IMR-90 (cell line): ENCODE measurements around the gene TAF1B. TPM values are rescaled to one million over a fixed set of nuclear protein-coding genes. Genes with fewer than 3 reads are reported as not detected.

Source experiments
- ATAC-seq: fragments of 200-7000 bp; cut with Tn5 transposase; 2 replicates; pipeline ENCODE4 v1.9.1; 2020; ENCODE audit warnings: low read depth, mild to moderate bottlenecking, moderate library complexity
- BruUV-seq: library from RNA; stranded (reverse); fragments of 400-500 nt; replicated peaks from 2 replicates; lab custom pipeline; 2021; lab: Mats Ljungman, UMichigan
- CTCF ChIA-PET: fragments of 300-600 bp; formaldehyde crosslinking; extraction: SDS; loops from one replicate; lab custom pipeline; 2021; ENCODE audit warnings: antibody characterized with exemption; lab: Yijun Ruan, JAX
- POLR2A ChIA-PET: fragments of 300-600 bp; sonication (Branson Sonifier 250); formaldehyde crosslinking; loops from one replicate; lab custom pipeline; 2022; ENCODE audit warnings: antibody characterized with exemption; ENCODE audit not compliant: unreplicated experiment; lab: Charles Lee
- DNase-seq: peaks from one replicate; pipeline ENCODE4 v3.0.0; 2013
- H2AFZ ChIP-seq: replicated peaks from 2 replicates; pipeline ENCODE3; 2013; ENCODE audit warnings: low read length, mild to moderate bottlenecking; ENCODE audit not compliant: poor library complexity
- H2AK5ac ChIP-seq: 2 replicates; pipeline ENCODE4 v1.6.1; 2013; ENCODE audit warnings: low read depth, low read length, inconsistent platforms
- H2AK9ac ChIP-seq: replicated peaks from 2 replicates; pipeline ENCODE3; 2013; ENCODE audit warnings: mild to moderate bottlenecking, low read depth, low read length, moderate library complexity; ENCODE audit not compliant: poor library complexity
- H2BK120ac ChIP-seq: 2 replicates; pipeline ENCODE4 v1.6.1; 2013; ENCODE audit warnings: low read depth, low read length, inconsistent platforms
- H2BK15ac ChIP-seq: 3 replicates; pipeline ENCODE4 v1.6.1; 2013; ENCODE audit warnings: low read depth, low read length, inconsistent platforms
- H2BK20ac ChIP-seq: 2 replicates; pipeline ENCODE4 v1.6.1; 2013; ENCODE audit warnings: low read depth, mild to moderate bottlenecking, inconsistent platforms, low read length, moderate library complexity
- H2BK5ac ChIP-seq: 2 replicates; pipeline ENCODE4 v1.6.1; 2013; ENCODE audit warnings: mild to moderate bottlenecking, low read depth, low read length, inconsistent platforms; ENCODE audit not compliant: poor library complexity, severe bottlenecking
- H3K14ac ChIP-seq: replicated peaks from 2 replicates; pipeline ENCODE4 v1.6.1; 2013; ENCODE audit warnings: low read depth, low read length, inconsistent platforms
- H3K18ac ChIP-seq: 2 replicates; pipeline ENCODE4 v1.6.1; 2013; ENCODE audit warnings: low read depth, low read length, control low read depth
- H3K23ac ChIP-seq: 2 replicates; pipeline ENCODE4 v1.6.1; 2013; ENCODE audit warnings: low read depth, low read length, inconsistent platforms
- H3K27ac ChIP-seq: 2 replicates; pipeline ENCODE4 v1.5.1; 2013; ENCODE audit warnings: mild to moderate bottlenecking, control low read depth, low read length; ENCODE audit not compliant: insufficient read depth
- H3K27me3 ChIP-seq: 2 replicates; pipeline ENCODE4 v1.6.1; 2013; ENCODE audit warnings: low read length; ENCODE audit not compliant: control insufficient read depth, insufficient read depth
- H3K36me3 ChIP-seq: 2 replicates; pipeline ENCODE4 v1.6.1; 2013; ENCODE audit warnings: low read length, mixed read lengths; ENCODE audit not compliant: control insufficient read depth, insufficient read depth
- H3K4ac ChIP-seq: 2 replicates; pipeline ENCODE4 v1.6.1; 2013; ENCODE audit warnings: low read depth, low read length, inconsistent platforms
- H3K4me1 ChIP-seq: 2 replicates; pipeline ENCODE4 v1.6.1; 2013; ENCODE audit warnings: low read length, mixed read lengths; ENCODE audit not compliant: control insufficient read depth, insufficient read depth
- H3K4me2 ChIP-seq: 2 replicates; pipeline ENCODE4 v1.6.1; 2013; ENCODE audit warnings: low read depth, mild to moderate bottlenecking, control low read depth, low read length, moderate library complexity
- H3K4me3 ChIP-seq: 2 replicates; pipeline ENCODE4 v1.5.1; 2013; ENCODE audit warnings: low read depth, mild to moderate bottlenecking, control low read depth, low read length, moderate library complexity; ENCODE audit not compliant: insufficient read depth
- H3K56ac ChIP-seq: 2 replicates; pipeline ENCODE4 v1.6.1; 2013; ENCODE audit warnings: low read length, inconsistent platforms; ENCODE audit not compliant: insufficient read depth; ENCODE audit errors: extremely low read depth
- H3K79me1 ChIP-seq, 2 experiments: 2 replicates each; pipeline ENCODE4 v1.6.1; 2013; ENCODE audit warnings: low read length in 2 of 2, inconsistent platforms in 1 of 2, low read depth in 1 of 2
- H3K9ac ChIP-seq: 2 replicates; pipeline ENCODE4 v1.6.1; 2013; ENCODE audit warnings: low read depth, low read length, control low read depth
- H3K9me1 ChIP-seq: 2 replicates; pipeline ENCODE4 v1.6.1; 2013; ENCODE audit warnings: low read length, inconsistent platforms; ENCODE audit not compliant: insufficient read depth
- H3K9me3 ChIP-seq: 2 replicates; pipeline ENCODE4 v1.6.1; 2013; ENCODE audit warnings: low read length; ENCODE audit not compliant: control insufficient read depth, insufficient read depth
- H4K20me1 ChIP-seq: 2 replicates; pipeline ENCODE4 v1.6.1; 2013; ENCODE audit warnings: low read length, inconsistent platforms; ENCODE audit not compliant: insufficient read depth
- H4K5ac ChIP-seq: 2 replicates; pipeline ENCODE4 v1.6.1; 2013; ENCODE audit warnings: mild to moderate bottlenecking, low read depth, low read length, control low read depth
- H4K8ac ChIP-seq, 2 experiments: 2 replicates each; pipeline ENCODE4 v1.6.1; 2013; ENCODE audit warnings: low read depth in 2 of 2, low read length in 2 of 2, control low read depth in 1 of 2, inconsistent platforms in 1 of 2
- H4K91ac ChIP-seq: 2 replicates; pipeline ENCODE4 v1.6.1; 2013; ENCODE audit warnings: low read depth, low read length, inconsistent platforms; ENCODE audit not compliant: insufficient read depth
- CEBPB ChIP-seq: IDR thresholded peaks from 2 replicates; pipeline ENCODE4 v1.6.1; 2012; ENCODE audit warnings: low read depth, low read length, improper control_type of control experiment
- RFX5 ChIP-seq: IDR thresholded peaks from 2 replicates; pipeline ENCODE4 v1.8.0; 2012; ENCODE audit warnings: low read depth, mild to moderate bottlenecking, low read length, moderate library complexity
- WGBS, 2 experiments: methylation state at CpG; one replicate each; pipeline versions ENCODE4 v1.1.5 to v1.1.7; 2013; ENCODE audit warnings: missing lambda C conversion rate in 2 of 2; ENCODE audit not compliant: insufficient read length in 1 of 2; ENCODE audit errors: extremely low coverage in 2 of 2; 5-methylcytosine and 5-hydroxymethylcytosine counted together
- dilution Hi-C: fragments of 300-500 bp; cut with HindIII; formaldehyde crosslinking; loops from one replicate; pipeline ENCODE4 v1.14.3; 2018; ENCODE audit warnings: low sequenced_read_pairs; ENCODE audit not compliant: unreplicated experiment
- in situ Hi-C: fragments of 300-500 bp; cut with MboI; formaldehyde crosslinking; loops from 3 replicates; pipeline ENCODE4 v1.14.3; 2019; ENCODE audit warnings: low sequenced_read_pairs, inconsistent platforms, mixed read lengths
- intact Hi-C: fragments of 100-400 bp; cut with micrococcal nuclease; formaldehyde crosslinking; loops from 2 replicates; pipeline ENCODE4 v1.10.0; 2022
- polyA plus RNA-seq, 3 experiments: library from polyadenylated mRNA; depleted of rRNA; stranded (reverse); fragments of >200 nt; gene quantifications; 2 replicates each; pipeline ENCODE4 v1.2.3, GENCODE V29; 2012; ENCODE audit warnings: low replicate concordance in 1 of 3
- total RNA-seq: library from RNA; depleted of rRNA; stranded (reverse); fragments of >200 nt; gene quantifications from 2 replicates; pipeline ENCODE4 v1.2.3, GENCODE V29; 2012

The TAF1B gene
- total and polyA plus RNA-seq, 2 of the 4 experiments (the other 2 are of a cell fraction), result 8.4 to 19.9 TPM

DNA sequence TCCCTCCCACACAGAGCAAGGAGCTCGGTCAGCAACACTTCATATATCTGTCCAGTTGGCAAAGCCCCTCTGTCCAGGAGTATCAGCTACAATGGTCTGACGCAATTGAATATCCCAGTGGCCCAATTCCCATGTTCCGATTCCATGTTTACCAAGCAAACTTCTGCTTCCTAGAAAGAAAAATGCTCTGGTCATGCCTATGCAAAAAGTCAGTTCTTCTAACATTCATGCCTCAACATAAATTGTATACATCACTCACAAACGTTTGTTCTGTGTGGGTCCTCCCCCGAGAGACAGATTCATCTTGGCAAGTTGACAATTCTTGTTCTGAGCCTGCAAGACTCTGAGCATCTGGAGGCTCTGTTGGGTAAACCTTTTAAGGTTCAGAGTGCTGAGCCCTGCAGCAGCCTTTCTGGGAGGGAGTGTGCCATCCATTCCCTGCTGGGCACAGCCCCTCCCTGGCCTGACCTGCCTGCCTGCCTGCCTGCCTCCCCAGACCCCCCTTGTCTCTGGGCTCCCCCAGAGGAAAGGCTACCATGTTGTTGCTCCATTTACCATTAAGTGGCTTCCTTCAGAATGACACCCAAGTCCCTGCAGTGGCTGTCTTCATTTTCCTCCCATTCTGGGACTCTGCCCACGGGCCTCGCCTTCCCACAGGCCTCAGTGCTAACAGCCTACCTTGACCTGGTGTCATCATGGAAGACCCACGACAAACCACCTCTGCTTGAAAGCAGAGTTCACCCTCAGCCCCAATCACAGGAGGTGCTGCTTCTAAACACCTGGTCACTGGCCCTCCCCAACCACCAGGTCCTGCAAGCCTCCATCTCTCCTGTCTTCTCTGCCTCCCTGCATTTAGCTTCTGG lies 37.6 kb upstream of the TAF1B start:
- ChIA-PET POLR2A (interaction anchor here (0.5 kb wide), 1 partner anchor 182 kb away, joined by 4 read pairs; no protein-coding TSS in a partner anchor), CTCF (no interaction called here)
- no peak overlapping the region for H2BK15ac ChIP-seq
- peak overlapping the region; percentile 43; the same call in 1 of the 2 replicates for H3K18ac ChIP-seq
- H3K9ac ChIP-seq, result no peak overlapping the region
- dilution Hi-C loops (no loop called here), intact Hi-C loops (no loop called here), in situ Hi-C loops (loop anchor here (10.0 to 25.0 kb wide), 2 partner anchors 619 to 857 kb away; no protein-coding TSS in a partner anchor)
- H3K14ac ChIP-seq, result no peak overlapping the region
- H3K4me1 ChIP-seq, result peaks cover 29% of the 10 kb centered on the region
- H2AFZ ChIP-seq, result no peak overlapping the region
- ATAC-seq (peak; percentile 50), DNase-seq (peak; percentile 84)
- H4K8ac ChIP-seq, result no peak overlapping the region
- H3K4me2 ChIP-seq, result peak overlapping the region; percentile 5; the same call in 1 of the 2 replicates
- no peak overlapping the region for H4K5ac ChIP-seq
- H3K23ac ChIP-seq, result peak overlapping the region; percentile 13; the same call in 1 of the 2 replicates
- H4K91ac ChIP-seq, result no peak overlapping the region
- H2BK20ac ChIP-seq, result no peak overlapping the region
- no peak overlapping the region for H2BK5ac ChIP-seq
- H3K9me1 ChIP-seq, result peaks cover 18% of the 10 kb centered on the region; the same call in 1 of the 2 replicates
- H3K27me3 ChIP-seq, result peaks cover 7% of the 10 kb centered on the region; the same call in 1 of the 2 replicates
- H3K4me3 ChIP-seq, result no peak overlapping the region
- H3K36me3 ChIP-seq, result no peaks in the 10 kb centered on the region
- BruUV-seq, result no TSS peak
- H3K27ac ChIP-seq, result peak overlapping the region; percentile 24; the same call in 1 of the 2 replicates
- peak overlapping the region; percentile 22 for H2AK9ac ChIP-seq
- H3K4ac ChIP-seq, result no peak overlapping the region
- no peaks in the 10 kb centered on the region for H3K79me1 ChIP-seq
- H2AK5ac ChIP-seq, result peak overlapping the region; percentile 3; the same call in 1 of the 2 replicates
- TF ChIP-seq RFX5 (no peak), CEBPB (peak; percentile 71)
- H3K56ac ChIP-seq, result peak overlapping the region; percentile 5; the same call in 1 of the 2 replicates
- H2BK120ac ChIP-seq, result no peak overlapping the region
- H3K9me3 ChIP-seq, result no peaks in the 10 kb centered on the region
- WGBS, 2 experiments, result 39% methylated on average over 6 of the region's 8 CpGs; no CpG with 5 or more reads in 1 of the 2 experiments
- no peaks in the 10 kb centered on the region; the same call in 1 of the 2 replicates for H4K20me1 ChIP-seq
